CD4-positive, alpha-beta memory T cell (primary cell): ENCODE measurements around the gene DRC7. TPM values are rescaled to one million over a fixed set of nuclear protein-coding genes. Genes with fewer than 3 reads are reported as not detected.

Experiments used
- CTCF ChIA-PET: fragments of 350-600 bp; sonication (Branson Sonifier 250); formaldehyde crosslinking; loops from one replicate; lab custom pipeline; 2021; ENCODE audit warnings: inconsistent platforms; ENCODE audit not compliant: partially characterized antibody; lab: Charles Lee
- POLR2A ChIA-PET: fragments of 350-600 bp; sonication (Branson Sonifier 250); formaldehyde crosslinking; loops from one replicate; lab custom pipeline; 2021; ENCODE audit not compliant: partially characterized antibody; lab: Charles Lee
- DNase-seq, 5 donors: peaks; one replicate each; pipeline versions ENCODE4 v3.0.0 to v3.0.0-alpha.2; 2020 to 2022; ENCODE audit warnings: mixed read lengths in 1 of 5
- H3K27ac ChIP-seq: one replicate; pipeline ENCODE4 v1.7.0; 2013; ENCODE audit warnings: low read depth, low read length
- H3K27me3 ChIP-seq: 2 replicates; pipeline ENCODE4 v1.7.0; 2013; ENCODE audit warnings: mild to moderate bottlenecking, low read length, moderate library complexity; ENCODE audit not compliant: insufficient read depth
- H3K36me3 ChIP-seq: 2 replicates; pipeline ENCODE4 v1.7.0; 2013; ENCODE audit warnings: mild to moderate bottlenecking, low read length, moderate library complexity; ENCODE audit not compliant: insufficient read depth
- H3K4me1 ChIP-seq: 2 replicates; pipeline ENCODE4 v1.7.0; 2013; ENCODE audit warnings: mild to moderate bottlenecking, low read length, moderate library complexity; ENCODE audit not compliant: insufficient read depth
- H3K4me3 ChIP-seq, 2 donors: one replicate each; pipeline ENCODE4 v1.7.0; 2013; ENCODE audit warnings: low read length in 2 of 2, mild to moderate bottlenecking in 1 of 2
- H3K9me3 ChIP-seq, 2 donors: one replicate each; pipeline ENCODE4 v1.7.0; 2013; ENCODE audit warnings: low read length in 2 of 2, control low read depth in 1 of 2; ENCODE audit not compliant: control insufficient read depth in 1 of 2
- H3K27ac Mint-ChIP-seq, 7 donors: one replicate each; pipeline ENCODE4 v1.8.0; 2020 to 2021; ENCODE audit warnings: mixed read lengths in 7 of 7, mild to moderate bottlenecking in 6 of 7, inconsistent platforms in 3 of 7, moderate library complexity in 3 of 7
- H3K27me3 Mint-ChIP-seq, 2 donors: one replicate each; pipeline ENCODE4 v1.8.0; 2020 to 2021; ENCODE audit warnings: mixed read lengths in 2 of 2
- H3K36me3 Mint-ChIP-seq, 2 donors: one replicate each; pipeline ENCODE4 v1.8.0; 2020 to 2021; ENCODE audit warnings: mixed read lengths in 2 of 2, inconsistent platforms in 1 of 2, mild to moderate bottlenecking in 1 of 2
- H3K4me1 Mint-ChIP-seq, 4 donors: one replicate each; pipeline ENCODE4 v1.8.0; 2020 to 2021; ENCODE audit warnings: mixed read lengths in 4 of 4, mild to moderate bottlenecking in 1 of 4
- H3K4me3 Mint-ChIP-seq, 8 donors: one replicate each; pipeline ENCODE4 v1.8.0; 2020 to 2021; ENCODE audit warnings: mixed read lengths in 8 of 8, mild to moderate bottlenecking in 7 of 8, moderate library complexity in 6 of 8, inconsistent platforms in 3 of 8
- H3K9me3 Mint-ChIP-seq, 8 donors: one replicate each; pipeline ENCODE4 v1.8.0; 2020 to 2021; ENCODE audit warnings: mixed read lengths in 8 of 8, mild to moderate bottlenecking in 5 of 8, inconsistent platforms in 3 of 8, moderate library complexity in 1 of 8
- intact Hi-C: fragments of 100-400 bp; cut with micrococcal nuclease; formaldehyde crosslinking; loops from one replicate; pipeline ENCODE4 v1.15.1; 2023
- polyA plus RNA-seq, 2 donors: library from polyadenylated mRNA; unstranded; fragments of 300-500 nt; fragmentation: Illumina TruSeq; gene quantifications; one replicate each; pipeline ENCODE4 v1.2.3, GENCODE V29; 2021
- total RNA-seq, 2 experiments: library from RNA; stranded (reverse); gene quantifications; one replicate each; pipeline ENCODE4 v1.2.3, GENCODE V29; 2021

DRC7 gene
- total and polyA plus RNA-seq, 4 experiments from 2014 or later: not detected

GRCh38 chr16:57723170-57723569 is 28.6 kb downstream of the DRC7 start:
- no peak for DNase-seq
- H3K27me3 ChIP-seq: no peaks in the 10 kb centered on the region
- H3K4me1 Mint-ChIP-seq: no peaks in the 10 kb centered on the region
- ChIA-PET CTCF (no interaction called here), POLR2A (no interaction called here)
- H3K9me3 ChIP-seq: no peaks in the 10 kb centered on the region
- no peak overlapping the region for H3K27ac ChIP-seq
- no peak overlapping the region for H3K4me3 Mint-ChIP-seq
- H3K4me1 ChIP-seq: no peaks in the 10 kb centered on the region
- H3K36me3 ChIP-seq: no peaks in the 10 kb centered on the region
- peaks cover 0 to 2% (median 0%) of the 10 kb centered on the region in 8 donors for H3K9me3 Mint-ChIP-seq
- intact Hi-C loops: no loop called here
- no peaks in the 10 kb centered on the region for H3K36me3 Mint-ChIP-seq
- H3K27ac Mint-ChIP-seq: no peak overlapping the region
- H3K4me3 ChIP-seq: no peak overlapping the region
- H3K27me3 Mint-ChIP-seq: peaks cover 0 to 5% of the 10 kb centered on the region in 2 donors

GRCh38 chr16:57724531-57724930 is 29.9 kb downstream of the DRC7 start:
- Mint-ChIP-seq H3K4me1 (no peaks in the 10 kb centered on the region), H3K27me3 (peaks cover 0 to 3% of the 10 kb centered on the region in 2 donors), H3K4me3 (no peak overlapping the region), H3K36me3 (no peaks in the 10 kb centered on the region), H3K27ac (no peak overlapping the region), H3K9me3 (peaks cover 0 to 2% (median 0%) of the 10 kb centered on the region in 8 donors)
- Histone ChIP-seq H3K9me3 (no peaks in the 10 kb centered on the region), H3K36me3 (no peaks in the 10 kb centered on the region), H3K4me3 (no peak overlapping the region), H3K27me3 (no peaks in the 10 kb centered on the region), H3K27ac (no peak overlapping the region), H3K4me1 (no peaks in the 10 kb centered on the region)
- no peak for DNase-seq
- CTCF ChIA-PET: no interaction called here
- intact Hi-C loops: no loop called here
- POLR2A ChIA-PET: interaction anchor here (1.2 kb wide), 1 partner anchor 11 kb away, joined by 5 read pairs; the partner anchor contains the start of gene KATNB1

GRCh38 chr16:57725151-57725550 is 30.5 kb downstream of the DRC7 start:
- Mint-ChIP-seq H3K27me3 (peaks cover 0 to 3% of the 10 kb centered on the region in 2 donors), H3K27ac (no peak overlapping the region), H3K36me3 (no peaks in the 10 kb centered on the region), H3K9me3 (peaks cover 0 to 2% (median 0%) of the 10 kb centered on the region in 8 donors), H3K4me3 (no peak overlapping the region), H3K4me1 (no peaks in the 10 kb centered on the region)
- Histone ChIP-seq H3K27me3 (no peaks in the 10 kb centered on the region), H3K27ac (no peak overlapping the region), H3K36me3 (no peaks in the 10 kb centered on the region), H3K4me1 (no peaks in the 10 kb centered on the region), H3K9me3 (no peaks in the 10 kb centered on the region), H3K4me3 (no peak overlapping the region)
- intact Hi-C loops: no loop called here
- CTCF ChIA-PET: no interaction called here
- POLR2A ChIA-PET: interaction anchor here (1.2 kb wide), 1 partner anchor 10 kb away, joined by 5 read pairs; the partner anchor contains the start of gene KATNB1
- no peak for DNase-seq

- no peaks in the 10 kb centered on the region for H3K36me3 ChIP-seq
- Mint-ChIP-seq H3K4me3 (no peak overlapping the region), H3K4me1 (no peaks in the 10 kb centered on the region), H3K9me3 (peaks cover 0 to 2% (median 0%) of the 10 kb centered on the region in 8 donors), H3K27ac (no peak overlapping the region), H3K36me3 (no peaks in the 10 kb centered on the region), H3K27me3 (peaks cover 0 to 3% of the 10 kb centered on the region in 2 donors)
- DNase-seq: no peak
- no peak overlapping the region for H3K27ac ChIP-seq
- intact Hi-C loops: no loop called here
- H3K4me3 ChIP-seq: no peak overlapping the region
- no peaks in the 10 kb centered on the region for H3K27me3 ChIP-seq
- H3K9me3 ChIP-seq: no peaks in the 10 kb centered on the region
- ChIA-PET CTCF (no interaction called here), POLR2A (no interaction called here)
- H3K4me1 ChIP-seq: no peaks in the 10 kb centered on the region
These were observed 30.9 kb downstream of the DRC7 start for GRCh38 chr16:57725554-57725953.

- intact Hi-C loops: no loop called here
- Mint-ChIP-seq H3K9me3 (peaks cover 0 to 2% (median 0%) of the 10 kb centered on the region in 8 donors), H3K4me1 (no peaks in the 10 kb centered on the region), H3K4me3 (no peak overlapping the region), H3K27me3 (peaks cover 0 to 3% of the 10 kb centered on the region in 2 donors), H3K36me3 (no peaks in the 10 kb centered on the region), H3K27ac (no peak overlapping the region)
- CTCF ChIA-PET: interaction anchor here (1.0 kb wide), 1 partner anchor 150 kb away, joined by 3 read pairs; no protein-coding TSS in a partner anchor
- H3K36me3 ChIP-seq: no peaks in the 10 kb centered on the region
- H3K27ac ChIP-seq: no peak overlapping the region
- H3K9me3 ChIP-seq: no peaks in the 10 kb centered on the region
- POLR2A ChIA-PET: no interaction called here
- DNase-seq: no peak
- H3K4me1 ChIP-seq: no peaks in the 10 kb centered on the region
- H3K4me3 ChIP-seq: no peak overlapping the region
- H3K27me3 ChIP-seq: no peaks in the 10 kb centered on the region
These were observed 31.4 kb downstream of the DRC7 start for GRCh38 chr16:57725976-57726375.

- POLR2A ChIA-PET: no interaction called here
These were observed 31.9 kb downstream of the DRC7 start for GRCh38 chr16:57726433-57726947.

GRCh38 chr16:57727610-57728009 is 33.0 kb downstream of the DRC7 start:
- Histone ChIP-seq H3K27me3 (no peaks in the 10 kb centered on the region), H3K4me3 (no peak overlapping the region), H3K4me1 (no peaks in the 10 kb centered on the region), H3K36me3 (no peaks in the 10 kb centered on the region), H3K9me3 (no peaks in the 10 kb centered on the region), H3K27ac (no peak overlapping the region)
- peaks cover 0 to under 1% (median 0%) of the 10 kb centered on the region in 4 donors for H3K4me1 Mint-ChIP-seq
- no peak overlapping the region for H3K4me3 Mint-ChIP-seq
- no peak overlapping the region for H3K27ac Mint-ChIP-seq
- POLR2A ChIA-PET: no interaction called here
- peaks cover 0 to 3% of the 10 kb centered on the region in 2 donors for H3K27me3 Mint-ChIP-seq
- intact Hi-C loops: no loop called here
- CTCF ChIA-PET: no interaction called here
- DNase-seq: no peak
- no peaks in the 10 kb centered on the region for H3K36me3 Mint-ChIP-seq
- peaks cover 0 to 5% (median under 1%) of the 10 kb centered on the region in 8 donors for H3K9me3 Mint-ChIP-seq

More at GRCh38 chr16:57726433-57726947, 31.9 kb downstream of the DRC7 start:
- Histone ChIP-seq H3K27ac (no peak overlapping the region), H3K4me1 (no peaks in the 10 kb centered on the region), H3K27me3 (no peaks in the 10 kb centered on the region), H3K9me3 (no peaks in the 10 kb centered on the region), H3K36me3 (no peaks in the 10 kb centered on the region), H3K4me3 (no peak overlapping the region)
- Mint-ChIP-seq H3K27me3 (peaks cover 0 to 3% of the 10 kb centered on the region in 2 donors), H3K9me3 (peaks cover 0 to 2% (median 0%) of the 10 kb centered on the region in 8 donors), H3K4me3 (no peak overlapping the region), H3K27ac (peak overlapping the region in 1 of 7 donors; percentile 30), H3K36me3 (no peaks in the 10 kb centered on the region), H3K4me1 (no peaks in the 10 kb centered on the region)
- no peak for DNase-seq
- intact Hi-C loops: no loop called here
- CTCF ChIA-PET: interaction anchor here (1.0 kb wide), 1 partner anchor 150 kb away, joined by 3 read pairs; no protein-coding TSS in a partner anchor
